Glomerular endothelial cell (primary cell): Measurements from ENCODE around the gene SPATA6L. TPM values are rescaled to one million over a fixed set of nuclear protein-coding genes. Genes with fewer than 3 reads are reported as not detected.

Source experiments
- DNase-seq: peaks from one replicate; pipeline ENCODE4 v3.0.0-alpha.2; 2011; ENCODE audit warnings: low read depth, low spot score; ENCODE audit errors: extremely low read depth
- total RNA-seq: library from RNA; depleted of rRNA; stranded (reverse); fragments of >200 nt; gene quantifications from 2 replicates; pipeline ENCODE4 v1.2.3, GENCODE V29; 2015

Gene SPATA6L, protein sequence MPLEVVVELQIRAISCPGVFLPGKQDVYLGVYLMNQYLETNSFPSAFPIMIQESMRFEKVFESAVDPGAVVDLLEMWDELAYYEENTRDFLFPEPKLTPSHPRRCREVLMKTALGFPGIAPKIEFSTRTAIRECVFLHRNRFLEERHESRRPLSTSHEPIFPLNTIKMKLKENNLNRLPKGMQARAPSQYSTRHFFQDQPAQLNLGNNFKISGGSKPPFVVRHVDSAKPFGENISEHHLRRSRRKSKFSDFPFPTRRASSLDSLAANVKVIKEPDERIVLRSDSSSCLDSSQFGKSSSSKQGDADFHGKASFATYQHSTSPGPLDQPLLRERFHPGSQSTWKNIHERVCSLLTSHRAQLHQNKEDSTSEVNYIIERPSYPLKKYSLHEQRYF
- 3.8 and 4.0 TPM in 2 replicates for total RNA-seq

GRCh38 chr9:4666042-4666699 is at the start of gene SPATA6L:
TSS of gene SPATA6L (minus strand) at chr9:4666480. CDS start at chr9:4666250, 230 bp downstream.
- DNase-seq, result no peak

DNA sequence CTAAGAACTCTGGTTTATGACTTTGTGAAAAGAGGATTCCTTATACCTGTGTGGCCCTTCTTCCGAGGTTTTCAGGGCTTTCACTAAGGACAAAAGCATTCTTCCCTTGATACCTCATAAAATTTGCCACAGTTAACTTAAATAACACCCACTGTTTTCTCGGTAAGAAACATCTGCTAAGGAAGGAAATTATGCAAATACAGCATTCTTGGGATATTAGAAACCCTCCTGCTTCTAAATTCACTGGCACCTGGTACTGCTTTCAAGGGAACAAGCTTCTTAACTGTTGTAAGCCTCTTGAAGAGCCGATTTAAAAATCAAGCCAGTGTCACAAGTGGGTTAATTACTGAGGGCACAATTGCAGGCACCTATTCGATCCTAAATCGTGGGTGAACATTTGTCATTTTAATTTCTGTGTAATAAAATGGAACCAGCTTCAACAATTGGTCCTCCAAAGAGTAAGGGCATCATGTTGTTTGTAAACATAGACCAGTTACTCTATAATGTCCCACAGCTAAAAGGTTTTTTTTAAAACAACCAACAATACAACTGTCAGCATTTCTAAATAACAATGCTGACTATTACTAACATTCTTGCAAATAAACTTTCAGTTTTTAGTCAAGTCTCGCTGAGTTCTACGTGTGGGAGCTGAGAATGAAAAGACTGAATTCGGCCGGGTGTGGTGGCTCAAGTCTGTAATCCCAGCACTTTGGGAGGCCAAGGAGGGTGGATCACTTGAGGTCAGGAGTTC is 48.2 kb upstream of the SPATA6L start:
- peak; percentile 3 for DNase-seq

- DNase-seq, result no peak
Observed at GRCh38 chr9:4713849-4714248, 47.6 kb upstream of the SPATA6L start.

DNA sequence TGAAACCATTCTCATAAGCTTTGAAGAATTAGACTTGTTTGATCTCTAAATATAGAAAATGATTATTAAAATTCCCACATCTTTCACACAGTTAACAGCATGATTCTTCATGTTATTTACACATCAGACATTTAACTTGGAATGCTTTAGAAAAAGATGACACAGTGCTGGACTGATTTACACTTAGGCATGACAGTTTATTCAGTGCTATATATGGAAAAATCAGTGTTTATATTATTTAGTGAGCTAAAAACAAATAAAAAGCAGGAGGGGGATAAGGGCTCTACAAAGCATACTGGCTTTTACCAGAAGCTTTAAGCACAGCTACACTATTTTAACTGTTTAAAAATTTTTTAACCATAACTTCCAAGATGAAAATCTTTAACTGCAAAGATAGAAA is 43.1 kb upstream of the SPATA6L start:
- DNase-seq, result no peak

DNA sequence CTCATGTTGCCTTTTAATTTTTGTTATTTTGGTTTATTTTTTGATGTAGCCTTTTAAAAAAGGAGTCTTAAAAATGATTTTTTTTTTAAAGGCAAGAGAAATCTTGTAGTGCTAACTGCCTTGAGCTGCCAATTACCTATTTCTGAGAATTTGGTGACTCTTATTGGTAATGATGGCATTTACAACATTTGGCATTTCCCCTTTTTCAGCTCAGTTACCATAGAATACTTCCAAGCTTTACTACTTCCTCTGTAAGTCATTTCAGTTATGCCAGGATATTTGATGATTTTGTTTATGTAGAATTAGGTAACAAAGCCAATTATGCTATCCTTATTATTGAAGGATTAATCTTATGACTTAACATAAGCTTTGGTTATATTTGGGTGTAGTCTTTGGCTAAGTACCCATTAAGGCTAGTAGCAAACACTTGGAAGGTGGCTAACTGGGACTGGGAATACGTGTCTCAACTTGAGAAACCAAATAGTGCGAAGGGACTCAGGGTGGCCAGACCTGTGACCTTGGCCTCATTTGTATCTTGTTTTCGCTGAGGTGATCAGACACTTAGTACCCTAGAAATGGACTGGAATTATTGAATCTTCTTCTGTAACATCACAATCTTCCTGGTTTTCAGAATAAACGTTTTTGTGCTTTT is 40.8 kb upstream of the SPATA6L start:
- no peak for DNase-seq

DNA sequence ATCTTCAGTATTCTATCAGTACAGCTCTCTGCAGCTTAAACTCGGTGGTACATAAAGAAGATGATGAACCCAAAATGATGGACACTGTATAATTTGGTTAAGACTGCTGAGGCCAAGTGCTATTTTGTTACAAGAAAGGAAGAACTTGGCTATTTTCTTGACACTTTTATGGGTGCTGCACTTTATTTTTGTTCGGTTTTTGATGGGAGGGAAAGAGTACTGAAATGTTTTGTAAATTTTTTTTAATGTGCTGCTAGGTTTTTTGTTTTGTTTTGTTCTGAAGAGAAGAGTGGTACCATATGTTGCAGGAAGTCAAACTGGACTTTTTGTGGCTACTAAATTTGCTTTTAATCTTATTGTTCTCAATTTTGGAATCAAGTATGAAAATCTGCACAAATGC is 39.7 kb upstream of the SPATA6L start:
- DNase-seq, result no peak

- DNase-seq, result no peak
Observed at GRCh38 chr9:4704129-4704528, 37.8 kb upstream of the SPATA6L start.

GRCh38 chr9:4701526-4701925 is 35.2 kb upstream of the SPATA6L start:
- no peak for DNase-seq

GRCh38 chr9:4700932-4701331 is 34.7 kb upstream of the SPATA6L start:
- DNase-seq, result no peak

DNA sequence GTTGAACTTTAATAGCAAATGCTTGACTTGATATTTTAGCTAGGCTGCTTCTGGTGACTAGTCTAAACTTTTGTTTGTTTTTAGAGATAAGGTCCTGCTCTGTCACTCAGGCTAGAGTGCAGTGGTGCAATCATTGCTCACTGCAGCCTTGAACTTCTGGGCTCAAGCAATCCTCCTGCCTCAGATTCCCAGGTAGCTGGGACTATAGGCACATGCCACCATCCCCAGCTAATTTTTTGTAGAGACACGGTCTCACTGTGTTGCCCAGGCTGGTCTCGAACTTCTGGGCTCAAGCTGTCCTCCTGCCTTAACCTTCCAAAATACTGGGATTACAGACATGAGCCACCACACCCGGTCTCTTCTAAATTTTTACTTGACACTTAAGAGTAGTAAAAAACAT is 33.8 kb upstream of the SPATA6L start:
- no peak for DNase-seq

- DNase-seq, result no peak
Observed at GRCh38 chr9:4691795-4692194, 25.5 kb upstream of the SPATA6L start.

GRCh38 chr9:4690144-4690543 is 23.9 kb upstream of the SPATA6L start:
- DNase-seq, result no peak

DNA sequence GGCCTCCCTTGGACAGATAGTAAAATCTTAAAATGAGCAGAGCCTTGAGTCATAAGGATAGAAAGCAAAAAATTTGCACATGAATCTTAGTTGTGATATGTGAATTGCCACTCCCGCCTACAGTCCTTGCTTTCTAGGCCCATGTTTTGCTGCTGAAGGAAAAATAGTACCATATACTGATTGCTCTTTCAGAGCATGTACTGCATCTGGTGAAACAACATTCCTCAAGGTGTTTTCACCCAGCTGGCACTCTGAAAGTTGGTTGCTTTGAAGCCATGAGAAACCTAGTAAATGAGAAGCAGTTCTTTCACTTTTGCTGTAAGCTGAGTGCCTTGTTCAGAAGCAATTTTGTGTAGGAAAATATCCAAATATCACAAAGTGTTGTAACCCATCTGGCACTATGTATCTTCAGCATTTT is 23.4 kb upstream of the SPATA6L start:
- no peak for DNase-seq

GRCh38 chr9:4689021-4689420 is 22.7 kb upstream of the SPATA6L start:
- DNase-seq, result no peak

GRCh38 chr9:4686584-4686983 is 20.3 kb upstream of the SPATA6L start:
- no peak for DNase-seq

GRCh38 chr9:4686112-4686511 is 19.8 kb upstream of the SPATA6L start:
- no peak for DNase-seq

GRCh38 chr9:4684820-4685219 is 18.5 kb upstream of the SPATA6L start:
- DNase-seq, result no peak

GRCh38 chr9:4680750-4681149 is 14.5 kb upstream of the SPATA6L start:
- DNase-seq, result no peak

- DNase-seq, result no peak
Observed at GRCh38 chr9:4680173-4680525, 13.9 kb upstream of the SPATA6L start.

DNA sequence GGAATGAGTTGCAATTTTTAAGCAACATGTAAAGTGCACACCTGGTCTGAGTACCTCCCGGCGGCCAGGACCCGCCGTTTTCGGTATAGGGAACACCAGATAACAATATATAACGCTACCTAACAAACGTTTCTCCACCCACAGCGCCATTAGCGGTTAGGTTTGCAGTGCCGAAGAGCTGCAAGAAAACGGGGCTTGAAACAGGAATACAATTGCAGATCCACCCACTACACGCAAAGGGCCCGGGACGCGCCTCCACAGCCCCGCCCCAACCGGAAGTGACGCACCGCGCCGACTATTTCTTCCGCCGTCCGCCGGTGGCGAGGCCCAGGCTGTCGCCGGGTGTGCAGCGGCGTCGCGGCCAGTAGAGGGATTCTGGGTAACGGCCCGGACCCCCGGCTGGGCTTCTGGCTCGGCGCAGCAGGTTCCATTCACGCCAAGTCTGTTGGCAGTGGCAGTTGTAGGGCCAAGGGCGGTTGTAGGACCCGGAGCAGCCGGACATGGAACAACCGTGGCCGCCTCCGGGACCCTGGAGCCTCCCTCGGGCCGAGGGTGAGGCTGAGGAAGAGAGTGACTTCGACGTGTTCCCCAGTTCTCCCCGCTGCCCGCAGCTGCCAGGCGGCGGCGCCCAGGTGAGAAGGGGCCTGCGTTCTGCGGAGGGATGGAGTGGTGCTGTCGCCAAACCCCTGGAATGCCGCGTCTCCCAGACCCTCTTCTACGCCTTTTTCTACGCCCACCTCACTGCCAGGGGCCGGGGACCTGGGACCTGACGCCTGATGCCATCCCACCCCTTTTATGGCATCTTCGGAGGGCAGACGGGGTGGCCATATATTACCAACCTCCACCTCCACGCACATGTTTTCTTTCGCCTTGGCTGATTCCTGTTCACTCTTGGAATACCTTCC is 13.2 kb upstream of the SPATA6L start, which contains the start of gene CDC37L1:
Gene CDC37L1 (plus strand): TSS at position 302 of the 905 bp plus-strand sequence. CDS start 199 bp downstream, at position 501.
- peak; percentile 66 for DNase-seq
